Measurements from ENCODE around the gene ARHGAP18. TPM values are rescaled to one million over a fixed set of nuclear protein-coding genes. Genes with fewer than 3 reads are reported as not detected.

Gene ARHGAP18
- total RNA-seq, 1 donor from 2014 or later = 13.3 TPM

DNA sequence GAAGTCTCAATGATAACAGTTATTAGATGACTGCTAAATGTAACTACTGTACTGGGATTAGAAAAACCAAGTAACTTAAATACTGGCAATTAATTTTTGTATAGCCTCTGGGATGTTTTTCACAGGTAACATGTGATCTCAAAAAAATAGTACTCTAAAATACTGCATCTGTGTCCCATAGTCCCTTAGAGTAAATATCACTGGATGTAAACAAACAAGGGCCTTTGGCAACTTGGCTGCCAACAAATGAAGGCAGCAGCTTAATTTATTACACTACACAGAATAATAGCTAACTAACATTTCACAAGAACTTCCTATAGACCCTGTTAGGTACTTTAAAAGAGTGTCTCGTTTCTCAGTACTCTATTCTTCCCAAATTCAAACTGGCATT is 14.0 kb downstream of the ARHGAP18 start:
- H3K27ac Mint-ChIP-seq (ENCODE audit: unreplicated experiment) = peak overlapping the region; percentile 70

GRCh38 chr6:129695373-129696027 is 14.5 kb downstream of the ARHGAP18 start:
- no peak for TF ChIP-seq CTCF (IDR thresholded peaks at IDR 0.05)
- no peak for DNase-seq (ENCODE audit: extremely low spot score, unreplicated experiment)
- Mint-ChIP-seq H3K27me3 (ENCODE audit: unreplicated experiment) (no peaks in the 10 kb centered on the region), H3K4me3 (ENCODE audit: unreplicated experiment) (no peak overlapping the region), H3K9me3 (ENCODE audit: unreplicated experiment) (no peaks in the 10 kb centered on the region), H3K4me1 (ENCODE audit: unreplicated experiment) (peaks cover 41% of the 10 kb centered on the region), H3K27ac (ENCODE audit: unreplicated experiment) (peak overlapping the region; percentile 70), H3K36me3 (ENCODE audit: unreplicated experiment) (no peaks in the 10 kb centered on the region)

More for the DNA sequence above, 14.0 kb downstream of the ARHGAP18 start:
- Mint-ChIP-seq H3K9me3 (ENCODE audit: unreplicated experiment) (no peaks in the 10 kb centered on the region), H3K27me3 (ENCODE audit: unreplicated experiment) (no peaks in the 10 kb centered on the region), H3K4me1 (ENCODE audit: unreplicated experiment) (peaks cover 46% of the 10 kb centered on the region), H3K36me3 (ENCODE audit: unreplicated experiment) (no peaks in the 10 kb centered on the region), H3K4me3 (ENCODE audit: unreplicated experiment) (no peak overlapping the region)
- DNase-seq (ENCODE audit: extremely low spot score, unreplicated experiment) = no peak
- no peak for TF ChIP-seq CTCF (IDR thresholded peaks at IDR 0.05)

DNA sequence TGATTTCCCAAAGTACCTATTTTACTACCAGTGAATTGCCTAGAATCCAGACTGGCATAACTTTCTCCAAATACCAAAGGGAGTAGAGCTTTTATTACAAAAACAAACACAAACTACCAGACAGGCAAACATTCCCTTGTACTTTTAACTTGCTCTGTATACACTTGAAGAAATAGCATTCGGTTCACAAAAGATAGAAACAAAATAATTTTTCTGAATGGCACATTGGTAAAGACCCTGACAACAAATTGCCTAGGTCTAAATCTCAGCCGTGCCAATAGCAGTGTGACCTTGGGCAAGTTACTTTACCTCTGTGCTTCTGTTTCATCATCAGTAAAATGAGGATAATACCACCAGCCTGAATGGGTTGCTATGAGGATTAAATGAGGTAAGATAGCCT is 15.9 kb downstream of the ARHGAP18 start:
- H3K9me3 Mint-ChIP-seq (ENCODE audit: unreplicated experiment) = no peaks in the 10 kb centered on the region
- no peak for DNase-seq (ENCODE audit: extremely low spot score, unreplicated experiment)
- peaks cover 32% of the 10 kb centered on the region for H3K4me1 Mint-ChIP-seq (ENCODE audit: unreplicated experiment)
- H3K27me3 Mint-ChIP-seq (ENCODE audit: unreplicated experiment) = no peaks in the 10 kb centered on the region
- no peak overlapping the region for H3K4me3 Mint-ChIP-seq (ENCODE audit: unreplicated experiment)
- TF ChIP-seq CTCF (IDR thresholded peaks at IDR 0.05) = no peak
- H3K36me3 Mint-ChIP-seq (ENCODE audit: unreplicated experiment) = no peaks in the 10 kb centered on the region
- no peak overlapping the region for H3K27ac Mint-ChIP-seq (ENCODE audit: unreplicated experiment)

GRCh38 chr6:129692467-129692866 is 17.5 kb downstream of the ARHGAP18 start:
- no peak overlapping the region for H3K4me3 Mint-ChIP-seq (ENCODE audit: unreplicated experiment)
- no peak for DNase-seq (ENCODE audit: extremely low spot score, unreplicated experiment)
- TF ChIP-seq CTCF (IDR thresholded peaks at IDR 0.05) = no peak
- H3K27me3 Mint-ChIP-seq (ENCODE audit: unreplicated experiment) = no peaks in the 10 kb centered on the region
- H3K9me3 Mint-ChIP-seq (ENCODE audit: unreplicated experiment) = peaks cover 4% of the 10 kb centered on the region
- H3K36me3 Mint-ChIP-seq (ENCODE audit: unreplicated experiment) = peaks cover 2% of the 10 kb centered on the region
- H3K4me1 Mint-ChIP-seq (ENCODE audit: unreplicated experiment) = peaks cover 39% of the 10 kb centered on the region
- H3K27ac Mint-ChIP-seq (ENCODE audit: unreplicated experiment) = no peak overlapping the region

DNA sequence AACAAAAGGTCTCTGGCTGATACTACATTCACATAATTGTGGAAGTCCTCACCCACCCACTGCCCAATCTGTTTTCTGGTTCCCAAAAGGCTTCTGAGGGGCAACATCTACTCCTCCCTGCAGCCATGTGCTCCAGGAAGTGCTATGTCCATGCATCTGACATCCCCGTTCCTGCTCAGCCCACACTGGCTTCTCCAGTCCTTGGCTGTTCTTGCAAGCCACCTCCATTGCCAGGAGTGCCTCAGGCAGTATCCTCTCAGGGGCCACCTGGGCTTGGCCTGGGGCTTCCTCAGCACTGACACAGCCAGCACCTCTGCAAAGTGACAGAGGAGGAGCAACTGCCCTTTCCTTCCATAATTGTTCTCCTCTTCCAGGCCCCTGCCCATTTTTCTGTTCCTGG is 18.3 kb downstream of the ARHGAP18 start:
- no peak for DNase-seq (ENCODE audit: extremely low spot score, unreplicated experiment)
- peaks cover 43% of the 10 kb centered on the region for H3K4me1 Mint-ChIP-seq (ENCODE audit: unreplicated experiment)
- H3K27me3 Mint-ChIP-seq (ENCODE audit: unreplicated experiment) = no peaks in the 10 kb centered on the region
- H3K36me3 Mint-ChIP-seq (ENCODE audit: unreplicated experiment) = peaks cover 2% of the 10 kb centered on the region
- no peak overlapping the region for H3K4me3 Mint-ChIP-seq (ENCODE audit: unreplicated experiment)
- no peak for TF ChIP-seq CTCF (IDR thresholded peaks at IDR 0.05)
- H3K9me3 Mint-ChIP-seq (ENCODE audit: unreplicated experiment) = peaks cover 4% of the 10 kb centered on the region
- no peak overlapping the region for H3K27ac Mint-ChIP-seq (ENCODE audit: unreplicated experiment)
